Astrocyte of the spinal cord (primary cell): ENCODE measurements around the gene MPPED1.

ENCODE experiments used
- DNase-seq: peaks from one replicate; pipeline ENCODE4 v3.0.0; 2011; ENCODE audit warnings: low read depth, low spot score
- H3K4me3 ChIP-seq: 2 replicates; pipeline ENCODE4 v1.5.1; 2011; ENCODE audit warnings: low read depth, mild to moderate bottlenecking, low read length, moderate library complexity
- CTCF ChIP-seq: IDR thresholded peaks from 2 replicates; pipeline ENCODE4 v1.5.1; 2012; ENCODE audit warnings: low read depth, mild to moderate bottlenecking, low read length, inconsistent platforms
- in situ Hi-C: cut with HindIII; loops from 2 replicates; pipeline ENCODE4 v1.10.0; 2017; ENCODE audit warnings: low sequenced_read_pairs

The MPPED1 gene

GRCh38 chr22:43438666-43439347, 27.0 kb downstream of the MPPED1 start:
- no peak overlapping the region for H3K4me3 ChIP-seq
- TF ChIP-seq CTCF = no peak
- in situ Hi-C loops = no loop called here
- DNase-seq = no peak

GRCh38 chr22:43439368-43440103, 27.7 kb downstream of the MPPED1 start:
- DNase-seq = no peak
- no peak for TF ChIP-seq CTCF
- in situ Hi-C loops = no loop called here
- H3K4me3 ChIP-seq = no peak overlapping the region

GRCh38 chr22:43440104-43440387, 28.2 kb downstream of the MPPED1 start:
- no peak for TF ChIP-seq CTCF
- in situ Hi-C loops = no loop called here
- DNase-seq = no peak
- H3K4me3 ChIP-seq = no peak overlapping the region

GRCh38 chr22:43440556-43440955, 28.7 kb downstream of the MPPED1 start:
- no peak for DNase-seq
- no peak for TF ChIP-seq CTCF
- H3K4me3 ChIP-seq = no peak overlapping the region
- in situ Hi-C loops = no loop called here

- no peak for DNase-seq
- H3K4me3 ChIP-seq = no peak overlapping the region
- in situ Hi-C loops = no loop called here
- no peak for TF ChIP-seq CTCF
Measured at GRCh38 chr22:43441216-43441615, 29.4 kb downstream of the MPPED1 start.

- DNase-seq = no peak
- in situ Hi-C loops = no loop called here
- no peak overlapping the region for H3K4me3 ChIP-seq
- TF ChIP-seq CTCF = no peak
Measured at GRCh38 chr22:43441751-43442150, 29.9 kb downstream of the MPPED1 start.
